Neuronal stem cell (in vitro differentiated cells): ENCODE measurements around the gene BIN1.
A peak's percentile ranks its signal among the peaks of the same experiment; 100 is the strongest.

Source experiments
- DNase-seq: peaks from one replicate; pipeline ENCODE4 v3.0.0-alpha.2; 2013; ENCODE audit warnings: low spot score
- H2AFZ ChIP-seq: one replicate; pipeline ENCODE4 v1.6.1; 2013; ENCODE audit warnings: mild to moderate bottlenecking, low read length, inconsistent platforms
- H2AK5ac ChIP-seq: 2 replicates; pipeline ENCODE4 v1.6.1; 2013; ENCODE audit warnings: low read depth, mild to moderate bottlenecking, inconsistent platforms, low read length, moderate library complexity, mixed read lengths
- H2BK120ac ChIP-seq: 2 replicates; pipeline ENCODE4 v1.6.1; 2013; ENCODE audit warnings: low read depth, mild to moderate bottlenecking, inconsistent platforms, low read length, moderate library complexity, mixed read lengths
- H2BK12ac ChIP-seq: one replicate; pipeline ENCODE4 v1.6.1; 2013; ENCODE audit warnings: low read length, inconsistent platforms
- H2BK15ac ChIP-seq: 2 replicates; pipeline ENCODE4 v1.6.1; 2013; ENCODE audit warnings: mild to moderate bottlenecking, low read length, inconsistent platforms, mixed read lengths
- H2BK5ac ChIP-seq: one replicate; pipeline ENCODE4 v1.6.1; 2013; ENCODE audit warnings: inconsistent platforms, mild to moderate bottlenecking, low read length, moderate library complexity
- H3K14ac ChIP-seq: one replicate; pipeline ENCODE4 v1.6.1; 2013; ENCODE audit warnings: low read length, inconsistent platforms
- H3K18ac ChIP-seq: 2 replicates; pipeline ENCODE4 v1.6.1; 2013; ENCODE audit warnings: low read length, inconsistent platforms
- H3K23ac ChIP-seq: 2 replicates; pipeline ENCODE4 v1.6.1; 2013; ENCODE audit warnings: low read depth, mild to moderate bottlenecking, mixed read lengths, low read length, inconsistent platforms; ENCODE audit not compliant: poor library complexity
- H3K27ac ChIP-seq: replicated peaks from 3 replicates; pipeline ENCODE4 v1.5.1; 2013; ENCODE audit warnings: low read length, inconsistent platforms
- H3K27me3 ChIP-seq, 3 experiments: 2 replicates each; pipeline ENCODE4 v1.6.1; 2013; ENCODE audit warnings: low read length in 3 of 3, mild to moderate bottlenecking in 2 of 3, inconsistent platforms in 1 of 3, low read depth in 1 of 3, mixed read lengths in 1 of 3, moderate library complexity in 1 of 3; ENCODE audit not compliant: control insufficient read depth in 3 of 3, insufficient read depth in 3 of 3
- H3K36me3 ChIP-seq, 2 donors: replicated peaks in 1 of 2; 2 replicates each; pipeline ENCODE4 v1.6.1; 2013; ENCODE audit warnings: low read length in 2 of 2; ENCODE audit not compliant: control insufficient read depth in 2 of 2, insufficient read depth in 2 of 2
- H3K4ac ChIP-seq: 2 replicates; pipeline ENCODE4 v1.6.1; 2013; ENCODE audit warnings: inconsistent platforms, mild to moderate bottlenecking, low read length, moderate library complexity
- H3K4me1 ChIP-seq, 2 donors: 1 replicate in 1 of 2; 2 replicates in 1 of 2; pipeline ENCODE4 v1.6.1; 2013; ENCODE audit warnings: low read length in 2 of 2, low read depth in 1 of 2; ENCODE audit not compliant: control insufficient read depth in 2 of 2, insufficient read depth in 1 of 2
- H3K4me2 ChIP-seq: one replicate; pipeline ENCODE4 v1.6.1; 2013; ENCODE audit warnings: mild to moderate bottlenecking, low read length, inconsistent platforms; ENCODE audit not compliant: insufficient read depth, poor library complexity, severe bottlenecking
- H3K4me3 ChIP-seq, 2 donors: 2 replicates each; pipeline ENCODE4 v1.5.1; 2013; ENCODE audit warnings: low read length in 2 of 2, mild to moderate bottlenecking in 2 of 2, inconsistent platforms in 1 of 2, moderate library complexity in 1 of 2
- H3K79me1 ChIP-seq: one replicate; pipeline ENCODE4 v1.6.1; 2013; ENCODE audit warnings: low read depth, mild to moderate bottlenecking, inconsistent platforms, low read length, moderate library complexity
- H3K9ac ChIP-seq: one replicate; pipeline ENCODE4 v1.6.1; 2013; ENCODE audit warnings: mild to moderate bottlenecking, low read depth, low read length, inconsistent platforms; ENCODE audit not compliant: poor library complexity
- H3K9me3 ChIP-seq, 2 donors: replicated peaks in 1 of 2; 2 replicates each; pipeline versions ENCODE3 to v1.6.1; 2013; ENCODE audit warnings: low read length in 2 of 2, mild to moderate bottlenecking in 2 of 2, inconsistent platforms in 1 of 2, low read depth in 1 of 2, mixed read lengths in 1 of 2, moderate library complexity in 1 of 2; ENCODE audit not compliant: control insufficient read depth in 2 of 2, insufficient read depth in 1 of 2
- H4K8ac ChIP-seq: one replicate; pipeline ENCODE4 v1.6.1; 2013; ENCODE audit warnings: low read depth, mild to moderate bottlenecking, inconsistent platforms, low read length, moderate library complexity
- H4K91ac ChIP-seq: one replicate; pipeline ENCODE4 v1.6.1; 2013; ENCODE audit warnings: low read length, low read depth, mild to moderate bottlenecking, inconsistent platforms; ENCODE audit not compliant: poor library complexity
- WGBS, 2 donors: extraction: QIAGEN DNeasy Blood & Tissue Kit; methylation state at CpG; one replicate each; pipeline ENCODE4 v1.1.7; 2013; ENCODE audit warnings: missing lambda C conversion rate in 2 of 2, mixed read lengths in 1 of 2; ENCODE audit not compliant: insufficient read length in 2 of 2, insufficient replicate concordance in 1 of 2; ENCODE audit errors: extremely low coverage in 2 of 2; 5-methylcytosine and 5-hydroxymethylcytosine counted together

The BIN1 gene

GRCh38 chr2:127083819-127084503 lies 23.0 kb downstream of the BIN1 start:
- WGBS, 2 donors = no CpG with 5 or more reads among the region's 21 CpGs
- H2AK5ac ChIP-seq = no peak overlapping the region
- H3K27me3 ChIP-seq = no peaks in the 10 kb centered on the region
- no peak overlapping the region for H3K23ac ChIP-seq
- no peak overlapping the region for H3K9ac ChIP-seq
- no peak for DNase-seq
- no peak overlapping the region for H2AFZ ChIP-seq
- peaks cover 0 to 5% of the 10 kb centered on the region in 2 donors for H3K36me3 ChIP-seq
- peaks cover 30 to 53% of the 10 kb centered on the region in 2 donors for H3K4me1 ChIP-seq
- H3K4ac ChIP-seq = no peak overlapping the region
- H3K9me3 ChIP-seq = peaks cover 0 to 3% of the 10 kb centered on the region in 2 donors
- H3K79me1 ChIP-seq = peaks cover 18% of the 10 kb centered on the region
- no peak overlapping the region for H3K14ac ChIP-seq
- H3K4me3 ChIP-seq = no peak overlapping the region
- peak overlapping the region; percentile 39 for H3K18ac ChIP-seq
- no peak overlapping the region for H3K4me2 ChIP-seq
- no peak overlapping the region for H2BK5ac ChIP-seq
- no peak overlapping the region for H2BK12ac ChIP-seq
- H4K91ac ChIP-seq = no peak overlapping the region
- no peak overlapping the region for H2BK120ac ChIP-seq
- no peak overlapping the region for H4K8ac ChIP-seq
- H2BK15ac ChIP-seq = no peak overlapping the region
- H3K27ac ChIP-seq = no peak overlapping the region

GRCh38 chr2:127082974-127083373 lies 24.0 kb downstream of the BIN1 start:
- peaks cover 19% of the 10 kb centered on the region for H3K79me1 ChIP-seq
- H3K18ac ChIP-seq = no peak overlapping the region
- no peak overlapping the region for H2BK15ac ChIP-seq
- no peak overlapping the region for H3K14ac ChIP-seq
- H3K27me3 ChIP-seq = no peaks in the 10 kb centered on the region
- H2AFZ ChIP-seq = no peak overlapping the region
- no peak overlapping the region for H4K91ac ChIP-seq
- H3K4ac ChIP-seq = no peak overlapping the region
- no peak overlapping the region for H3K4me3 ChIP-seq
- no peak overlapping the region for H3K27ac ChIP-seq
- no peak overlapping the region for H2AK5ac ChIP-seq
- no peak overlapping the region for H3K4me2 ChIP-seq
- H3K9me3 ChIP-seq = peaks cover 0 to 3% of the 10 kb centered on the region in 2 donors
- H2BK12ac ChIP-seq = no peak overlapping the region
- no peak overlapping the region for H3K9ac ChIP-seq
- peaks cover 0 to 5% of the 10 kb centered on the region in 2 donors for H3K36me3 ChIP-seq
- no peak overlapping the region for H2BK120ac ChIP-seq
- no peak overlapping the region for H3K23ac ChIP-seq
- no peak overlapping the region for H4K8ac ChIP-seq
- DNase-seq = no peak
- no CpG with 5 or more reads among the region's 8 CpGs for WGBS, 2 donors
- H3K4me1 ChIP-seq = peaks cover 30 to 56% of the 10 kb centered on the region in 2 donors
- H2BK5ac ChIP-seq = peak overlapping the region; percentile 25

- H2BK15ac ChIP-seq = peak overlapping the region; percentile 97
- H3K4ac ChIP-seq = peak overlapping the region; percentile 20
- H2BK12ac ChIP-seq = peak overlapping the region; percentile 91
- H3K79me1 ChIP-seq = peaks cover 25% of the 10 kb centered on the region
- peak overlapping the region; percentile 98 for H3K18ac ChIP-seq
- H3K9me3 ChIP-seq = peaks cover 0 to 3% of the 10 kb centered on the region in 2 donors
- no peak overlapping the region for H3K27ac ChIP-seq
- peak overlapping the region; percentile 86 for H3K23ac ChIP-seq
- DNase-seq = no peak
- H3K4me2 ChIP-seq = peak overlapping the region; percentile 15
- H3K36me3 ChIP-seq = peaks cover 0 to 5% of the 10 kb centered on the region in 2 donors
- H2AK5ac ChIP-seq = peak overlapping the region; percentile 98
- H4K91ac ChIP-seq = no peak overlapping the region
- no peak overlapping the region for H3K4me3 ChIP-seq
- H2AFZ ChIP-seq = no peak overlapping the region
- H2BK120ac ChIP-seq = no peak overlapping the region
- H2BK5ac ChIP-seq = peak overlapping the region; percentile 68
- H3K14ac ChIP-seq = peak overlapping the region; percentile 98
- no peaks in the 10 kb centered on the region for H3K27me3 ChIP-seq
- H3K4me1 ChIP-seq = peaks cover 23 to 47% of the 10 kb centered on the region in 2 donors
- WGBS, 2 donors = no CpG with 5 or more reads among the region's 28 CpGs
- peak overlapping the region; percentile 56 for H3K9ac ChIP-seq
- H4K8ac ChIP-seq = peak overlapping the region; percentile 94
Observed at GRCh38 chr2:127081826-127082633, 24.9 kb downstream of the BIN1 start.
